Ishikawa (cell line): ENCODE results near the gene COQ10B.

Experiments used
- CEBPB ChIP-seq: IDR thresholded peaks from 2 replicates; pipeline ENCODE4 v1.6.1; 2012
- CREB1 ChIP-seq: IDR thresholded peaks from 2 replicates; pipeline ENCODE4 v1.6.1; 2012; ENCODE audit warnings: low read depth
- EGR1 ChIP-seq: IDR thresholded peaks from 2 replicates; pipeline ENCODE4 v1.6.1; 2012
- EP300 ChIP-seq: IDR thresholded peaks from 2 replicates; pipeline ENCODE4 v1.6.1; 2012; ENCODE audit warnings: borderline replicate concordance
- FOXM1 ChIP-seq: IDR thresholded peaks from 2 replicates; pipeline ENCODE4 v1.6.1; 2012; ENCODE audit warnings: low read depth, borderline replicate concordance
- MAX ChIP-seq: IDR thresholded peaks from 2 replicates; pipeline ENCODE4 v1.6.1; 2012
- NFIC ChIP-seq: IDR thresholded peaks from 2 replicates; pipeline ENCODE4 v1.6.1; 2012
- RAD21 ChIP-seq: IDR thresholded peaks from 2 replicates; pipeline ENCODE4 v1.6.1; 2012; ENCODE audit warnings: low read depth
- TAF1 ChIP-seq: IDR thresholded peaks from 2 replicates; pipeline ENCODE4 v1.6.1; 2012; ENCODE audit warnings: low read depth, mild to moderate bottlenecking
- TCF12 ChIP-seq: IDR thresholded peaks from 2 replicates; pipeline ENCODE4 v1.6.1; 2012; ENCODE audit warnings: low read depth
- TEAD4 ChIP-seq: IDR thresholded peaks from 2 replicates; pipeline ENCODE4 v1.6.1; 2012
- USF1 ChIP-seq: IDR thresholded peaks from 2 replicates; pipeline ENCODE4 v1.6.1; 2012
- YY1 ChIP-seq: IDR thresholded peaks from 2 replicates; pipeline ENCODE4 v1.6.1; 2012; ENCODE audit warnings: low read depth
- ZBTB7A ChIP-seq: IDR thresholded peaks from 2 replicates; pipeline ENCODE4 v1.6.1; 2012; ENCODE audit warnings: low read depth
- TF ChIP-seq, protein P1 (sequence below): IDR thresholded peaks from 2 replicates; pipeline ENCODE4 v1.6.1; 2012; ENCODE audit warnings: low read depth, mild to moderate bottlenecking

Gene COQ10B

DNA sequence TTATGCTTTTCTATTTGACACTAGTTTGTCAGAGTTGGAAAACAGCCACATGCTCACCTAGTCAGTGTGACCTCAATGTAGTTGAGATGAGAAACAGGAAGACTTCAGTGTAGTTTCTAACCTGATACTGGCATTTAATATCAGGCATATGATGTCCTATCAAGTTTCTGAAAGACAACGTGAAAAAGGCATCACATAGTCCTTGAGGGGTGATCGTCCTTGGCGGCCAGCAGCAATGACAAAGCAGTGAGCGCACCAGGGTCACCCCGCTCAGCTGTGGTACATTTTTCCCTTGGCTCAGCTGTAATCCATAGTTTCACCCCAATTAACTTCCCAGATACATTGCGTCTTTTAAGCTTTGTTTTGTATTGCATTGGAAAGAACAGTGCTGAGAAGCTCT, 51.2 kb downstream of the COQ10B start:
- no peak for TF ChIP-seq EP300
- TF ChIP-seq TAF1: no peak
- no peak for TF ChIP-seq MAX
- TF ChIP-seq CEBPB: no peak
- TF ChIP-seq USF1: no peak
- TF ChIP-seq EGR1: no peak
- TF ChIP-seq RAD21: no peak

- TF ChIP-seq RAD21 (no peak), TAF1 (no peak), YY1 (no peak), USF1 (no peak), CREB1 (no peak), TEAD4 (no peak), EP300 (no peak)
- TF ChIP-seq, protein P1, sequence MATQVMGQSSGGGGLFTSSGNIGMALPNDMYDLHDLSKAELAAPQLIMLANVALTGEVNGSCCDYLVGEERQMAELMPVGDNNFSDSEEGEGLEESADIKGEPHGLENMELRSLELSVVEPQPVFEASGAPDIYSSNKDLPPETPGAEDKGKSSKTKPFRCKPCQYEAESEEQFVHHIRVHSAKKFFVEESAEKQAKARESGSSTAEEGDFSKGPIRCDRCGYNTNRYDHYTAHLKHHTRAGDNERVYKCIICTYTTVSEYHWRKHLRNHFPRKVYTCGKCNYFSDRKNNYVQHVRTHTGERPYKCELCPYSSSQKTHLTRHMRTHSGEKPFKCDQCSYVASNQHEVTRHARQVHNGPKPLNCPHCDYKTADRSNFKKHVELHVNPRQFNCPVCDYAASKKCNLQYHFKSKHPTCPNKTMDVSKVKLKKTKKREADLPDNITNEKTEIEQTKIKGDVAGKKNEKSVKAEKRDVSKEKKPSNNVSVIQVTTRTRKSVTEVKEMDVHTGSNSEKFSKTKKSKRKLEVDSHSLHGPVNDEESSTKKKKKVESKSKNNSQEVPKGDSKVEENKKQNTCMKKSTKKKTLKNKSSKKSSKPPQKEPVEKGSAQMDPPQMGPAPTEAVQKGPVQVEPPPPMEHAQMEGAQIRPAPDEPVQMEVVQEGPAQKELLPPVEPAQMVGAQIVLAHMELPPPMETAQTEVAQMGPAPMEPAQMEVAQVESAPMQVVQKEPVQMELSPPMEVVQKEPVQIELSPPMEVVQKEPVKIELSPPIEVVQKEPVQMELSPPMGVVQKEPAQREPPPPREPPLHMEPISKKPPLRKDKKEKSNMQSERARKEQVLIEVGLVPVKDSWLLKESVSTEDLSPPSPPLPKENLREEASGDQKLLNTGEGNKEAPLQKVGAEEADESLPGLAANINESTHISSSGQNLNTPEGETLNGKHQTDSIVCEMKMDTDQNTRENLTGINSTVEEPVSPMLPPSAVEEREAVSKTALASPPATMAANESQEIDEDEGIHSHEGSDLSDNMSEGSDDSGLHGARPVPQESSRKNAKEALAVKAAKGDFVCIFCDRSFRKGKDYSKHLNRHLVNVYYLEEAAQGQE: no peak
Measured at GRCh38 chr2:197506658-197507057, 53.3 kb downstream of the COQ10B start.

DNA sequence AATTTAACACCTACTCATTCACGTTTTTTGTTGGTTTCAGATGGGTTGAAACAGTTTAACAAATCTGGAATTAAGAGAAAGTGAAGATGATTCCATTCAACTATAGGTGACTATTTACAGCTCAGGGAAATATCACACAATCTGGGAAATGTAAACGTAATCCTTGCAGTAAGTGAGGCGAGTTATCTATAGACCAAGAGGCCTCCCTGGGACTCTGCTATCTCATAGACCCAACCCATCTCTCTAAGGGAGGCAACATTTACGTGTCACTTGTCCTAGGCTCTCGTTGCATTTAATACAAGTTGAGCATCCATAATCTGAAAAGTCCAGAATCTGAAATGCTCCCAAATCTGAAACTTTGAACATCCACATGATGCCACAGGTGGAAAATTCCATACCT, 60.6 kb downstream of the COQ10B start:
- TF ChIP-seq NFIC: no peak
- TF ChIP-seq, protein P1: no peak
- TF ChIP-seq RAD21: no peak
- no peak for TF ChIP-seq EP300
- TF ChIP-seq EGR1: no peak
- TF ChIP-seq CEBPB: no peak
- TF ChIP-seq TCF12: no peak

GRCh38 chr2:197514754-197515153, 61.4 kb downstream of the COQ10B start:
- TF ChIP-seq EGR1: no peak
- no peak for TF ChIP-seq NFIC
- TF ChIP-seq USF1: no peak
- no peak for TF ChIP-seq FOXM1
- no peak for TF ChIP-seq CEBPB

GRCh38 chr2:197515315-197515738, 62.0 kb downstream of the COQ10B start:
- TF ChIP-seq NFIC: no peak
- TF ChIP-seq FOXM1: no peak
- TF ChIP-seq EGR1: no peak
- no peak for TF ChIP-seq USF1
- TF ChIP-seq, protein P1: no peak
- no peak for TF ChIP-seq ZBTB7A
- TF ChIP-seq EP300: no peak
- no peak for TF ChIP-seq MAX
